HG02870 (cell line): ENCODE data around the gene C19orf81.

Experiments
- ATAC-seq: cut with Tn5 transposase; IDR thresholded peaks from one replicate; pipeline ENCODE4 v1.9.1; 2021; ENCODE audit warnings: mild to moderate bottlenecking, moderate library complexity; ENCODE audit not compliant: unreplicated experiment

Gene C19orf81

DNA sequence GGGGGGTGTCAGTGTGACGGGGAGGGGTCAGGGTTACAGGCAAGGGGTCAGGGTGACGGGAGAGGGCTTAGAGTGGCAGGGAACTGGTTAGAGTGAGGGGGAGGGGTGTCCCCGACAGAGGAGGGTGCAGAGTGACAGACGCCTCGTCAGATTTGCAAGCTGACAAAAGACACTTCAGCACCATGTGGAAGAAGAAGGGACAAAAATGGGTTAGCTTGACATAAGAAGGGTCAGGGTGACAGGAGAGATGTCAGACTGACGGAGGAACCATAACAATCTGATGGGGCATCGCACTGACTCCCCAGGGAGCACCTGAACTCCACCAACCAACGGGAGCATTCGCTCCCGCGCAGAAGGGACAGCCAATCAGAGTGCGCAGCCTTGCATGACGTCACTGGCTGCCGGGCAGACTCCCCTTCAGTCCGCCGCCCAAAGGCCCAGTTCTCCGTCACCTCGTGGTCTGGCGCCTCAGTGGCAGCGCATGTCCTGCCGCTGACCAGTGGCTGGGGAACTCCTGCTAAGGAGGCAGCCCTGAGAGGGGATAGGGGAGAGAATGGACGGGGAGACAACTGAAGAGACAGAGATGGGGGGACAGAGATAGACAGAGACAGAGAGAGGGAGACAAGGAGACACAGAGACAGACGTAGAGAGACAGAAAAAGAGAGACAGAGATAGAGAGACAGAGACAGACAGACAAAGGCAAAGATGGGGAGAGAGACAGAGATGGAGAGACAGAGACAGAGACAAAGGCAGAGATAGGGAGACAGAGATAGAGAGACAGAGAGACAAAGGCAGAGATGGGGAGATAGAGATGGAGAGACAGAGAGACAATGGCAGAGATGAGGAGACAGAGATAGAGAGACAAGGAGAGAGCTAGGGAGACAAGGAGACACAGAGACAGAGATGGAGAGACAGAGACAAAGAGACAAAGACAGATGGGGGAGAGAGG, 30.2 kb downstream of the C19orf81 start:
- no peak for ATAC-seq

GRCh38 chr19:50686310-50687032, 37.2 kb downstream of the C19orf81 start:
- no peak for ATAC-seq

DNA sequence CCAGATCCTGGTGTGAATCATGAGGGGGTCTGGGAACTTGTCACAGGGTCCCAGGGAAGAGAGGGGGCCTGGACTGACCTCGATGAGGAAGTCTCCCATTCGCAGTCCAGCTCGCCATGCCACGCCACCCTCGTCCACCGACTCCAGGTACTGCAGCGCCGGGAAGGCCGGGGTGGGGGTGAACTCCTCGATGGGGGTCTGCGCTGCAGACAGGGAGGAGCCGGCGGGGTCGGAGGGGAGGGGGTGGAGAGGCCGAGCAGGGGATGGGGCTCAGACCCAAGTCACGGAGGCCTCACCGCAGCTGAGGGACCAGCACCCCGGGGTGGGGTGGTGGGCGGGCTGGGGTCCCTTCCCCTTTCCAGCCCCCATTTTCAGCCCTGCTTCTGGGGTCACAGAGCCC, 39.5 kb downstream of the C19orf81 start:
- no peak for ATAC-seq

DNA sequence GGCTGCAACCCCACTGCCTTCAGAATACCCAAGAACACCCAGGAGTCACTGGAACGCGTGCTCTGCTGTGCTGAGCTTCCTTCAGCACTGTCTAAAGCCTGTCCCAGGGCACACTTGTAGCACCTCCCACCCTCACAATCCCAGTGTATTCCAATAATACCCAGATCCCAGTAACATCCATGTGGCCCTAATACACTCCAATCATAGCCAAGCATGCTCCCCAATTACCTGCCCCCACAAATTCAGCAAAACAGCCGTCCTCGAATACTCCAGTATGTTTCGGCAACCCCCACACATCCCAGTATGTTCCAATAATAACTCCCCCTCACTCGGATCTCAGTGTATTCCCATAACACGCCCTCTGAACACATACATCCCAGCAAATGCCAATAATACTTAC, 41.2 kb downstream of the C19orf81 start:
- ATAC-seq, result no peak

- no peak for ATAC-seq
Observed at GRCh38 chr19:50693064-50693975, 44.1 kb downstream of the C19orf81 start.

DNA sequence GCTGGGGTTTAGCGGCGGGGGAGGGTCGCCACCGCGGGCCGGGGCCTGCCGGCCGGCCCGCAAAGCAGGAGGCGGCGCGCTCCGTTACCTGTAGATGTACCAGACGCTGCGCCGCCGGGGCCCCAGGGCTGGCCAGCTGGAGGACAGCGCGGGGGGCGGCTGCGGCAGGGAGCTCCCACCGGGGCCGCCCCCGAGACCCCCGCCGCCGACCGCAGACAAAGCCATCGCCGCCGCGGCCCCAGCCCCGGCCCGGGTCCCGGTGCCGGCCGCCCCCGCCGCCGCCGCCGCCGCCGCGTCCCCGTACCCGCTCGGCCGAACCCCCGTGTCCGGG, 45.5 kb downstream of the C19orf81 start:
- ATAC-seq, result no peak

DNA sequence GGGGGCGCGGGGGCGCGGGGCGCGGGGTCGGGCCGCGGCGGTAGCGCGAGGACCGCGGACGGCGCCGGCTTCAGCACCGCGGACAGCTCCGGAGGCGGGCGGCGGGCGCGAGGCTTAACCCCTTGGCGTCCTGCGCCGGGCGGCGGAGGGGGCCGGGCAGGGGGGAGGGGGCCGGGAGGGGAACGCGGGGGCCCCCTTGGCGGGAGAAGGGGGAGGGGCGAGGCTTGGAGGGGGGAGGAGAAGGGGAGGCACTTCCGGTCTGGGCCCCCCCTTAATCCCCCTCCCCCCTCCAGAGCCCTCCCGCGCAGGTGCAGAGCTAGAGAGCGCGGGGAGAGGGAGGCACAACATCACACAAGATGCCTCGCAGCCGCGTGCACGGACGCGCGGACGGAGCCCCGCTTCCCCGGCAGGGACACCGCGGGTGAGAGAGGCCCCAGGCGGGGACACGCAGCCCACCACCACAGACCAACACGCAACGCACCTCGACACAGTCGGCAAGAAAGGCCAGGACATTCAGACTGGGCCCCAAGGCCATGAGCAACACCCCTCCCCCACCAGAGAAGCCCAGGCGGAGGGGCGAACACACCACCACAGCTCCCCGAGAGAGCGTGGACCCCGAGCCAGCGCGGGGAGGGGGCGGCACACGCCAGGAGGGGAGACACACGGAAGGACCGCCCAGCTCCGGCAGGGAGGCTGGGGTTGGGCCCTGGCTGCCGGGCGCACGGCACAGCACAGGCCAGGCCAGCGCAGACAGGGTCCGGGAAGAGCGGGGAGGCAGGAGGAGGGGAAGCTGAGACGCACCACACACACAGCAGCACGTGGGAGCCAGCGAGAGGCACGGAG, 46.2 kb downstream of the C19orf81 start:
- no peak for ATAC-seq

DNA sequence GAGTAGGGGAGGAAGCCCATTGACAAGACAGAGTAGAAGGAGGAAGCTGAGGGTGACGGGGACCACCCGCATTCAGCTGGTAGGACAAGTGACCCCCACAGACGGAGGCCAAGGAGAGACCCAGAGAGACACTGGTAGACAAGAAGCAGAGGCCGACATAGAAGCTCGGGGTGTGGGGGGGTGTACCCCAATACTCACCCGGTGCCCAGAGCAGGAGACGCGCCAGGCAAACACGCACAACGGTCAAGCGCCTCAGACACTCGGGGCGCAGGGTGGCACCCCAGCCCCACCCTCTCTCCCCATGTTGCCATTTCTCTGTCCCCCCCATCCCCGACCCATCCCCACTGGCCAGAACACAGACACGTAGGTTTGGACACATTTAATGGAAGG, 46.8 kb downstream of the C19orf81 start:
- no peak for ATAC-seq

- ATAC-seq, result no peak
Observed at GRCh38 chr19:50697414-50698124, 48.3 kb downstream of the C19orf81 start.

DNA sequence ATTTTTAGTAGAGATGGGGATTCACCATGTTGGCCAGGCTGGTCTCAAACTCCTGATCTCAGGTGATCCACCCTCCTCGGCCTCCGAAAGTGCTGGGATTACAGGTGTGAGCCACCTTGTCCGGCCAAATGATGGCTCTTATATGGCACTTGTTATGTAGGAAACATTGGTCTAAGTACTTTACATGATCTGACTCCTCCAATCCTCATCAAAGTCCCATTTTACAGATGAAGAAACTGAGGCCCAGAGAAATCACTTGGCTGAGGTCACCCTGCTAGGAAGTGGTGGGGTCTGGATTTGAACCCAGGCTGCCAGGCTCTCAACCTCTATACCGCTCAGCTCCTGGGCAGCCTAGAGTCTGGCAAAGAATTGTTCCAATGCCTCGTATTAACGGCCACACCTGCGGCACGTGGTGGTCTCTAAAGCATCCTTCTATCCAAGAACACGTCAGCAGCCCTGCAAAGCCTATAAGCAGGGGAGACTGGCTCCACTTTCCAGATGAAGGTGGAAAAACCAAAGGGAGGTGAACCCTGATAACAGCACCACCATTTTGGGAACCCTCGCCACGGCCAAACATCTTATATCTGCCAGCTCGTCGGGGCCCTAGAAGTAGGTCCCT, 52.2 kb downstream of the C19orf81 start:
- no peak for ATAC-seq

DNA sequence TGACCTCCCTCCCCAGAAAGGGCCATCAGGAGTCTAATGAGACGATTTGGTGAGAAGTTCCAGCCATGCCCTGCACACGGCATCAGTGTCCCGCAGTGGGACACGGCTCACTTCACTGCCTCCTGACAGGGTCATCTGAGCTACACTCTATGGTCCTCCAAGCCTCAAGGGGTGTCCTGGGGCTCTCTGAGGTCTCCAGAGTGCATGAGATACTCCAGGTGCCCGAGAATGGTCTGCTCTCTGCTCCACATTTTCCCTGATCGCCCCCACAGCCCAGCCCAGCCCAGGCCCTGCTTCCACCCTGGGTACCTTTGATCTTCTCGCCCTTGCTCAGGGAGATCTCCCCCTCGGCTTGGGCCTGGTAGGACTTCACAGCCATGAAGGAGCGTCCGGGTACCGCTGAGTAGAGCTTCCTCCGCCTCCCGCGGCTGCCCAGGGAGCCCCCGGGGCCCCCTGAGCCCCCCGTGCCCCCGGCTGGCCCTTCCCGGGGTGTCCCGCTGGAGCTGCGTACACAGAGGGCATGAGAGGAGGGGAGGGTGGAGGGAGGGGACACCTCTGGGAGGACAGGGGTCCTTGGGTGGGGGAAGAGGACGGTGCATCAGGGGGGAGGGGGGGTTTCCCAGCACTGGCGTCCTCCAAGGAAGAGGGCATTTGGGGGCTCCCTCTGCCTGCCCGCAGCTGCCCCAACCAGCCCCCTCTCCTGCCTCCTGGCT, 53.1 kb downstream of the C19orf81 start:
- no peak for ATAC-seq

DNA sequence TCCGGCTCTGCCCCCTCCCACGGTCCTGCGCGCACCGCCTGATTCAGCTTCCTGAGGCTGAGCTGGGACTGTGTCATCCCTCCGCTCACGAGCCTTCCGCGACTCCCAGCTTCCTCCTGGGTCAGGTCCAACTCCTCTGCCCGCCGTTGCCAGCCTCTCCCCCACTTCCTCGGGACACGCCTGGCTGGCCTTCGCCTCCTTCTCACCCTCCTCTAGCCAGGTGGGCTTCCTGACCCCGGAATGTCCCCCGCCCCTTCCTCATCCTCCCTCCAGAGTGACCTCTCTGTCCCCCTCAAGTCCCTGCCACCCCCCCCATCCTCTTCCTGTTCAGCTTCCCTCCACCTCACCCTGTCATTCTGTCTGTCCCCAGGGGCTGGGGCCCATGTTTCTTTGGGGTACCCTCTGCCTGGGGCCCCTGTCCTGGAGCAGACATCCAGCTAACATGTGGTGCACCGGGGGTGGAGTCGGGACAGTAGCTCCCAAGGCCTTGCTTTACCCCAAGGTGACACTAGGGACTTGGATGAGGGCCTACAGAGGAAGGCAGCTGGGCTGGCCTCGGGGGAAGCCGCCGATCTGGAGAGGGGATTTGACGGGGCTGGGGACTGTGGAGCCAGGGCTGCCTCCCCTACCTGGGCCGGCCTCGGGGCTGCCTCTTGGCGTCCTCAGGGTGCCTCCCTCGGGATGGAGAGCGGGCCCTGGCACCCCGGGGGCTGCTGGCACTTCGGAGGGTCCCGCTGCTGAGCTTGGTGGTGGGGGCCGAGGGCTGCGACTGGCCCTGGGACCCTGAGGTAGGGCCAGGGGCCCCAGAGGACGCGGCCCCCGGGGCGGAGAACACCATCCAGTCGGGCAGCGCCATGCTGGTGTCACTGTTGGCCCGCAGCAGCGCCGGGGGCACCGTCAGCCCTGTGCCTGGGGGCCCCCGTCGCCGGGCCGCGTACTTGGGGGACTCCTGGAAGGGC, 53.9 kb downstream of the C19orf81 start:
- ATAC-seq, result no peak

GRCh38 chr19:50703915-50704796, 54.9 kb downstream of the C19orf81 start:
- no peak for ATAC-seq

- ATAC-seq, result no peak
Observed at GRCh38 chr19:50705422-50706019, 56.3 kb downstream of the C19orf81 start.

DNA sequence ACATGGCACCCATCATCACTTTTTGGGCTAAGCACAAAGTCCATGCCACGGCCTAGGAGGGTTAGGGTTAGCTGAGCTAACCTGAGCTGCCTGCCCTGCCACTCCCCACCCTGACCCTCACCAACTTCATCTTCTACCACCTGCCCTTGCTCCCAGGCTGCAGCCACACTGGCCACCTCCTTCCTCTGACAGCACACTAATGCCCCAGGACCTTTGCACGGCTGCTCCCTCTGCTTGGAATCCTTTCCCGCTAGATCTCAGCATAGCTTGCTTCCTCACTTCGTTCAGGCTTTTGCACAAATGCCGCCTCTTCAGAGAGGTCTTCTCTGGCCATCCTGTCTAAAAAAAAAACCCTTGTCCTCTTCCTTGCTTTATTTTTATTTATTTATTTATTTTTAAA, 57.1 kb downstream of the C19orf81 start:
- ATAC-seq, result no peak
